Nephron (organoid): ENCODE data around the gene OR5K4.
"Not testable (repeated sequence)": the region's sequence is repeated elsewhere in the genome, so short reads cannot be mapped to it uniquely, and the experiment has no call there.

Experiments
- H3K27ac Mint-ChIP-seq, 3 experiments: 2 replicates each; pipeline ENCODE4 v1.8.0; 2020; ENCODE audit warnings: mixed read lengths in 3 of 3, mild to moderate bottlenecking in 2 of 3, moderate library complexity in 1 of 3
- H3K27me3 Mint-ChIP-seq: 2 replicates; pipeline ENCODE4 v1.8.0; 2021; ENCODE audit warnings: low read depth, mild to moderate bottlenecking, moderate library complexity, mixed read lengths
- H3K36me3 Mint-ChIP-seq: 2 replicates; pipeline ENCODE4 v1.8.0; 2020; ENCODE audit warnings: low read depth, mixed read lengths
- H3K4me1 Mint-ChIP-seq: 2 replicates; pipeline ENCODE4 v1.8.0; 2020; ENCODE audit warnings: mixed read lengths
- H3K4me3 Mint-ChIP-seq, 3 experiments: 2 replicates each; pipeline ENCODE4 v1.8.0; 2020; ENCODE audit warnings: mild to moderate bottlenecking in 3 of 3, mixed read lengths in 3 of 3, moderate library complexity in 2 of 3
- H3K9me3 Mint-ChIP-seq: 2 replicates; pipeline ENCODE4 v1.8.0; 2020; ENCODE audit warnings: mixed read lengths
- CTCF ChIP-seq, 3 experiments: fragments of 200-600 bp; sonication (generic); IDR thresholded peaks; one replicate each; pipeline ENCODE4 v1.5.0; 2021; ENCODE audit warnings: antibody characterized with exemption in 3 of 3; ENCODE audit not compliant: unreplicated experiment in 3 of 3

Gene OR5K4

GRCh38 chr3:98395101-98395500, 41.4 kb downstream of the OR5K4 start:
- H3K27me3 Mint-ChIP-seq, result no peaks in the 10 kb centered on the region
- no peak for TF ChIP-seq CTCF (IDR thresholded peaks at IDR 0.05; ENCODE audit: unreplicated experiment in 3 of 3)
- peaks cover 10% of the 10 kb centered on the region for H3K9me3 Mint-ChIP-seq
- H3K27ac Mint-ChIP-seq, result no peak overlapping the region
- no peaks in the 10 kb centered on the region for H3K4me1 Mint-ChIP-seq
- H3K4me3 Mint-ChIP-seq, result no peak overlapping the region
- no peaks in the 10 kb centered on the region for H3K36me3 Mint-ChIP-seq

- H3K36me3 Mint-ChIP-seq, H3K4me1 Mint-ChIP-seq, H3K27me3 Mint-ChIP-seq, H3K4me3 Mint-ChIP-seq, H3K27ac Mint-ChIP-seq: not testable (repeated sequence)
- H3K9me3 Mint-ChIP-seq, result peaks cover 18% of the 10 kb centered on the region
Measured at GRCh38 chr3:98396482-98396881, 42.8 kb downstream of the OR5K4 start.

GRCh38 chr3:98398513-98398912, 44.9 kb downstream of the OR5K4 start:
- Mint-ChIP-seq H3K4me3 (no peak overlapping the region), H3K36me3 (no peaks in the 10 kb centered on the region), H3K9me3 (peaks cover 26% of the 10 kb centered on the region)

GRCh38 chr3:98402507-98402906, 48.9 kb downstream of the OR5K4 start:
- H3K9me3 Mint-ChIP-seq, result peaks cover 47% of the 10 kb centered on the region
- no peak overlapping the region for H3K4me3 Mint-ChIP-seq
- no peaks in the 10 kb centered on the region for H3K4me1 Mint-ChIP-seq
- no peak for TF ChIP-seq CTCF (IDR thresholded peaks at IDR 0.05; ENCODE audit: unreplicated experiment in 3 of 3)
- no peaks in the 10 kb centered on the region for H3K36me3 Mint-ChIP-seq
- no peak overlapping the region for H3K27ac Mint-ChIP-seq
- no peaks in the 10 kb centered on the region for H3K27me3 Mint-ChIP-seq

More at GRCh38 chr3:98398513-98398912, 44.9 kb downstream of the OR5K4 start:
- no peak overlapping the region for H3K27ac Mint-ChIP-seq
- TF ChIP-seq CTCF (IDR thresholded peaks at IDR 0.05; ENCODE audit: unreplicated experiment in 3 of 3), result no peak
- no peaks in the 10 kb centered on the region for H3K4me1 Mint-ChIP-seq
- no peaks in the 10 kb centered on the region for H3K27me3 Mint-ChIP-seq

GRCh38 chr3:98404010-98404409, 50.4 kb downstream of the OR5K4 start:
- no peaks in the 10 kb centered on the region for H3K27me3 Mint-ChIP-seq
- H3K36me3 Mint-ChIP-seq, result no peaks in the 10 kb centered on the region
- H3K9me3 Mint-ChIP-seq, result peaks cover 47% of the 10 kb centered on the region
- H3K4me3 Mint-ChIP-seq, result no peak overlapping the region
- no peaks in the 10 kb centered on the region for H3K4me1 Mint-ChIP-seq
- no peak overlapping the region for H3K27ac Mint-ChIP-seq
- TF ChIP-seq CTCF (IDR thresholded peaks at IDR 0.05; ENCODE audit: unreplicated experiment in 3 of 3), result no peak
